ENCODE results near the gene NEK1.

GRCh38 chr4:169366821-169367220 is 245.6 kb downstream of the NEK1 start:
- no peak for TF ChIP-seq CTCF (IDR thresholded peaks at IDR 0.05)
- TF ChIP-seq POLR2A (IDR thresholded peaks at IDR 0.05; ENCODE audit: low read depth): no peak
- TF ChIP-seq EP300 (IDR thresholded peaks at IDR 0.05): no peak
